Measurements from ENCODE around the gene STEAP2. TPM values are rescaled to one million over a fixed set of nuclear protein-coding genes. Genes with fewer than 3 reads are reported as not detected.

STEAP2 gene
- total RNA-seq, 1 experiment from 2014 or later = 13.4 TPM

GRCh38 chr7:90201500-90202195 is 9.9 kb upstream of the STEAP2 start:
- Histone ChIP-seq H3K27me3 (ENCODE audit: insufficient read depth, low read length) (no peaks in the 10 kb centered on the region), H3K27ac (ENCODE audit: low read depth, low read length) (no peak overlapping the region), H3K4me2 (ENCODE audit: low read length) (no peak overlapping the region), H3K9me2 (ENCODE audit: insufficient read depth) (no peaks in the 10 kb centered on the region), H3K36me3 (ENCODE audit: control insufficient read depth in 1 of 2, insufficient read depth in 2 of 2, low read length in 2 of 2) (no peaks in the 10 kb centered on the region), H3K9me3 (ENCODE audit: control insufficient read depth in 1 of 2, insufficient read depth in 1 of 2, low read depth in 1 of 2, low read length in 2 of 2) (no peaks in the 10 kb centered on the region), H2AFZ (ENCODE audit: low read depth, low read length, poor library complexity, severe bottlenecking) (no peak overlapping the region), H4K20me1 (ENCODE audit: insufficient read depth) (no peaks in the 10 kb centered on the region), H3K9ac (ENCODE audit: low read length) (no peak overlapping the region), H3K4me3 (replicated peaks in 1 of 2; ENCODE audit: low read depth in 1 of 2, low read length in 2 of 2) (no peak overlapping the region), H3K4me1 (ENCODE audit: control insufficient read depth in 1 of 2, insufficient read depth in 2 of 2, low read length in 2 of 2) (no peaks in the 10 kb centered on the region), H3K79me2 (ENCODE audit: insufficient read depth, low read length) (no peaks in the 10 kb centered on the region)
- CTCF ChIA-PET = no interaction called here
- ATAC-seq (no peak), DNase-seq (ENCODE audit: low read depth, low spot score) (no peak)
- TF ChIP-seq, protein P1, sequence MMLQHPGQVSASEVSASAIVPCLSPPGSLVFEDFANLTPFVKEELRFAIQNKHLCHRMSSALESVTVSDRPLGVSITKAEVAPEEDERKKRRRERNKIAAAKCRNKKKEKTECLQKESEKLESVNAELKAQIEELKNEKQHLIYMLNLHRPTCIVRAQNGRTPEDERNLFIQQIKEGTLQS (IDR thresholded peaks at IDR 0.05) = no peak
- no peak for TF ChIP-seq ZFX (IDR thresholded peaks at IDR 0.05)
- RAD21 ChIA-PET (ENCODE audit: low non-redundant PET in 1 of 2, low total read pairs in 2 of 2, uncharacterized antibody in 2 of 2, unreplicated experiment in 2 of 2) = no interaction called here
- POLR2A ChIA-PET = no interaction called here
- intact Hi-C loops (cut with micrococcal nuclease) = no loop called here
- no TSS peak for BruUV-seq (replicated peaks)

DNA sequence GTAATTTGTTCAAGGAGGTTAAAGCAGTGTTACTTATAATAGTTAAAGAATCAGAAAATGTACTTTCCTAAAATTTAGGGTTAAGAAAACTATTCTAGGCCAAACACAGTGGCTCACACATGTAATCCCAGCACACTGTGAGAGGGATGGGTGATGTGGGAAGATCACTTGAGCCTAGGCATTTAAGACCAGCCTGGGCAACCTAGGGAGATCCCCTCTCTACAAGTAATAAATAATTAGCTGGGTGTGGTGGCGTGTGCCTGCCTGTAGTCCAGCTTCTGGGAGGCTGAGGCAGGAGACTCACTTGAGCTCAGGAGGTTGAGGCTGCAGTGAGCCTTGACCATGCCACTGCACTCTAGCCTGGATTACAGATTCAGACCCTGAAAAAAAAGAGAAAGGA is 3.6 kb upstream of the STEAP2 start:
- 0 out of 2 replicates have a peak, but pooled peaks cover 2% of the 10 kb centered on the region for H3K79me2 ChIP-seq (ENCODE audit: insufficient read depth, low read length)
- no peak overlapping the region for H3K27ac ChIP-seq (ENCODE audit: low read depth, low read length)
- no peaks in the 10 kb centered on the region for H3K27me3 ChIP-seq (ENCODE audit: insufficient read depth, low read length)
- no peaks in the 10 kb centered on the region for H3K36me3 ChIP-seq (ENCODE audit: control insufficient read depth in 1 of 2, insufficient read depth in 2 of 2, low read length in 2 of 2)
- H3K4me2 ChIP-seq (ENCODE audit: low read length) = no peak overlapping the region
- H3K4me3 ChIP-seq (replicated peaks in 1 of 2; ENCODE audit: low read depth in 1 of 2, low read length in 2 of 2) = no peak overlapping the region
- ATAC-seq (no peak), DNase-seq (ENCODE audit: low read depth, low spot score) (no peak)
- CTCF ChIA-PET = no interaction called here
- no peak for TF ChIP-seq CTCF (IDR thresholded peaks at IDR 0.05 in 2 of 3, conservative IDR thresholded peaks at IDR 0.05 in 1 of 3; ENCODE audit: borderline replicate concordance in 1 of 3, insufficient read depth in 1 of 3, low read depth in 2 of 3, low read length in 2 of 3)
- no peak for TF ChIP-seq TCF7L2 (IDR thresholded peaks at IDR 0.05; ENCODE audit: borderline replicate concordance, extremely low read depth, insufficient read depth, insufficient read length)
- no peaks in the 10 kb centered on the region for H4K20me1 ChIP-seq (ENCODE audit: insufficient read depth)
- H3K4me1 ChIP-seq (ENCODE audit: control insufficient read depth in 1 of 2, insufficient read depth in 2 of 2, low read length in 2 of 2) = peaks cover 6 to 20% of the 10 kb centered on the region in 2 experiments
- no peaks in the 10 kb centered on the region for H3K9me2 ChIP-seq (ENCODE audit: insufficient read depth)
- RAD21 ChIA-PET (ENCODE audit: low non-redundant PET in 1 of 2, low total read pairs in 2 of 2, uncharacterized antibody in 2 of 2, unreplicated experiment in 2 of 2) = no interaction called here
- intact Hi-C loops (cut with micrococcal nuclease) = no loop called here
- no peak overlapping the region for H3K9ac ChIP-seq (ENCODE audit: low read length)
- BruUV-seq (replicated peaks) = no TSS peak
- no peaks in the 10 kb centered on the region for H3K9me3 ChIP-seq (ENCODE audit: control insufficient read depth in 1 of 2, insufficient read depth in 1 of 2, low read depth in 1 of 2, low read length in 2 of 2)
- H2AFZ ChIP-seq (ENCODE audit: low read depth, low read length, poor library complexity, severe bottlenecking) = no peak overlapping the region
- POLR2A ChIA-PET = interaction anchor here (1.6 kb wide), 1 partner anchor 11 kb away, joined by 4 read pairs; no protein-coding TSS in a partner anchor

All from HCT116 (cell line).